ENCODE data around the gene KTI12.
"Not testable (repeated sequence)": the region's sequence is repeated elsewhere in the genome, so short reads cannot be mapped to it uniquely, and the experiment has no call there.

DNA sequence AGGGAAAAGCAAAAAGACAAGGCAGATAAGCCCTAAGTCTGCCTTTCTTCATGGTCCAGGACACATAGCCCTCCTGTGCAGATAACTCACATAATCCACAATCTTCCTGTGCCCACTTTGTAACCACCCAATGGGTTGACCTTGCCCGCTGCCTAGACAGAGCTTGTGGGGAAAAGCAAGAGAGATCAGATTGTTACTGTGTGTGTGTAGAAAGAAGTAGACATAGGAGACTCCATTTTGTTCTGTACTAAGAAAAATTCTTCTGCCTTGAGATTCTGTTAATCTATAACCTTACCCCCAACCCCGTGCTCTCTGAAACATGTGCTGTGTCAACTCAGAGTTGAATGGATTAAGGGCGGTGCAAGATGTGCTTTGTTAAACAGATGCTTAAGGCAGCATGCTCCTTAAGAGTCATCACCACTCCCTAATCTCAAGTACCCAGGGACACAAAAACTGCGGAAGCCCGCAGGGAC lies 27.5 kb downstream of the KTI12 start:
- TF ChIP-seq, protein P1, sequence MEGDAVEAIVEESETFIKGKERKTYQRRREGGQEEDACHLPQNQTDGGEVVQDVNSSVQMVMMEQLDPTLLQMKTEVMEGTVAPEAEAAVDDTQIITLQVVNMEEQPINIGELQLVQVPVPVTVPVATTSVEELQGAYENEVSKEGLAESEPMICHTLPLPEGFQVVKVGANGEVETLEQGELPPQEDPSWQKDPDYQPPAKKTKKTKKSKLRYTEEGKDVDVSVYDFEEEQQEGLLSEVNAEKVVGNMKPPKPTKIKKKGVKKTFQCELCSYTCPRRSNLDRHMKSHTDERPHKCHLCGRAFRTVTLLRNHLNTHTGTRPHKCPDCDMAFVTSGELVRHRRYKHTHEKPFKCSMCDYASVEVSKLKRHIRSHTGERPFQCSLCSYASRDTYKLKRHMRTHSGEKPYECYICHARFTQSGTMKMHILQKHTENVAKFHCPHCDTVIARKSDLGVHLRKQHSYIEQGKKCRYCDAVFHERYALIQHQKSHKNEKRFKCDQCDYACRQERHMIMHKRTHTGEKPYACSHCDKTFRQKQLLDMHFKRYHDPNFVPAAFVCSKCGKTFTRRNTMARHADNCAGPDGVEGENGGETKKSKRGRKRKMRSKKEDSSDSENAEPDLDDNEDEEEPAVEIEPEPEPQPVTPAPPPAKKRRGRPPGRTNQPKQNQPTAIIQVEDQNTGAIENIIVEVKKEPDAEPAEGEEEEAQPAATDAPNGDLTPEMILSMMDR (IDR thresholded peaks at IDR 0.05): not testable (repeated sequence)
- not testable (repeated sequence) for TF ChIP-seq POLR2A (IDR thresholded peaks at IDR 0.05)
